ENCODE measurements around the gene USP12.

DNA sequence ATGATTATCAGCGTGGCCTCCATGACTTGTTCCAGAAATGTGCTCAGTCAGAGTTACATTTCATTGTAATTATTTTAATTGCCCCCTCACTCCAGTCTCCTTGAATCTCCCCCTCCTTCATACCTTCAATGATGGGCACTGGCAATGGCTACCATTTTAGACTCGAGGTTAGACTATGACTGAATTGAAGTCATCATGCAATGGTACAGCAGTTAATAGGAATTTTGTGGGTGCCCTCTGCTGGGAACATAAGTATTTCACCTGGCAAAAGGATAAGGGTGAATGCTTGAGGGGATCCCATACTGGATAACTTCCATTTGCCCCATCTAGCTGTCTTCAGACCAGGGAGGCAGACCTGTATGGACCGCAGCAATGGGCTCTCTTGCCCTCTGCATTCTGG is 32.2 kb upstream of the USP12 start:
- TF ChIP-seq, protein P1, sequence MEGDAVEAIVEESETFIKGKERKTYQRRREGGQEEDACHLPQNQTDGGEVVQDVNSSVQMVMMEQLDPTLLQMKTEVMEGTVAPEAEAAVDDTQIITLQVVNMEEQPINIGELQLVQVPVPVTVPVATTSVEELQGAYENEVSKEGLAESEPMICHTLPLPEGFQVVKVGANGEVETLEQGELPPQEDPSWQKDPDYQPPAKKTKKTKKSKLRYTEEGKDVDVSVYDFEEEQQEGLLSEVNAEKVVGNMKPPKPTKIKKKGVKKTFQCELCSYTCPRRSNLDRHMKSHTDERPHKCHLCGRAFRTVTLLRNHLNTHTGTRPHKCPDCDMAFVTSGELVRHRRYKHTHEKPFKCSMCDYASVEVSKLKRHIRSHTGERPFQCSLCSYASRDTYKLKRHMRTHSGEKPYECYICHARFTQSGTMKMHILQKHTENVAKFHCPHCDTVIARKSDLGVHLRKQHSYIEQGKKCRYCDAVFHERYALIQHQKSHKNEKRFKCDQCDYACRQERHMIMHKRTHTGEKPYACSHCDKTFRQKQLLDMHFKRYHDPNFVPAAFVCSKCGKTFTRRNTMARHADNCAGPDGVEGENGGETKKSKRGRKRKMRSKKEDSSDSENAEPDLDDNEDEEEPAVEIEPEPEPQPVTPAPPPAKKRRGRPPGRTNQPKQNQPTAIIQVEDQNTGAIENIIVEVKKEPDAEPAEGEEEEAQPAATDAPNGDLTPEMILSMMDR (IDR thresholded peaks at IDR 0.05; ENCODE audit: low read length): no peak
- no peak for TF ChIP-seq EZH2 (IDR thresholded peaks at IDR 0.05; ENCODE audit: borderline replicate concordance, low read length)
